Heart left ventricle (tissue), 13 donors: ENCODE data around the gene PSMC5.
"Not testable (repeated sequence)": the region's sequence is repeated elsewhere in the genome, so short reads cannot be mapped to it uniquely, and the experiment has no call there.

Source experiments
- CTCF ChIP-seq, 12 donors: fragments of 200-600 bp; sonication (generic) in 4 of 12; IDR thresholded peaks; one replicate each; pipeline versions ENCODE4 v1.5.0 to v1.8.0; 2018 to 2022; ENCODE audit warnings: antibody characterized with exemption in 12 of 12, mild to moderate bottlenecking in 5 of 12
- POLR2A ChIP-seq, 2 donors: fragments of 450-650 bp; IDR thresholded peaks; one replicate each; pipeline ENCODE4 v1.6.1; 2017; ENCODE audit warnings: antibody characterized with exemption in 2 of 2, mild to moderate bottlenecking in 2 of 2, moderate library complexity in 2 of 2
- donor health status: ischemic (EF 13 %, LVEDD 7.1; RV severe dilation, severe dysfunction).
- donor health status: DM: no; HTN: yes; CAD: no.
- donor health status: DM: no; HTN: no; CAD: no.
- donor health status: ischemic (EF 25% LVEDD 6.9; RV normal size, moderate dysfunction).
- donor health status: ischemic (EF 25% LVEDD 5.7; RV mildly dilated, moderate dysfunction).
- donor health status: ischemic (EF 35%, LVEDD 5.7; RV mildly dilated, moderate dysfunction).
- donor health status: nonischemic (EF 11% LVEDD 7.7; RV severe dilation, severe dysfunction).
- donor health status: DM: yes; HTN: yes; CAD: no.
- donor health status: PGD.
- donor health status: ischemic (EF 29% LVEDD 5.4; RV normal size, mild dysfunction).
- donor health status: nonischemic (EF 23%, LVEDD 6.1; RV moderate dilation, normal function).

- peak in 5 of 12 donors; percentile 10 to 26 (median 22) for TF ChIP-seq CTCF (IDR thresholded peaks at IDR 0.05)
- TF ChIP-seq POLR2A (IDR thresholded peaks at IDR 0.05): not testable (repeated sequence)
Observed at GRCh38 chr17:63881337-63881736, 54.1 kb downstream of the PSMC5 start.
